GM12878 (cell line): ENCODE data around the gene UMAD1. TPM values are rescaled to one million over a fixed set of nuclear protein-coding genes. Genes with fewer than 3 reads are reported as not detected.

ENCODE experiments used
- ATAC-seq: fragments of 200-7000 bp; cut with Tn5 transposase; 3 replicates; pipeline ENCODE4 v1.9.1; 2020; ENCODE audit warnings: mild to moderate bottlenecking, moderate library complexity
- BruUV-seq: library from RNA; stranded (reverse); fragments of 400-500 nt; replicated peaks from 2 replicates; lab custom pipeline; 2021; lab: Mats Ljungman, UMichigan
- CTCF ChIA-PET: fragments of 300-600 bp; sonication (Branson Sonifier 250); formaldehyde crosslinking; extraction: SDS; loops from one replicate; lab custom pipeline; 2021; ENCODE audit warnings: inconsistent platforms; lab: Yijun Ruan, JAX
- POLR2A ChIA-PET: fragments of 350-600 bp; formaldehyde crosslinking; extraction: SDS; loops from one replicate; lab custom pipeline; 2021; ENCODE audit warnings: inconsistent platforms; lab: Charles Lee
- RAD21 ChIA-PET: fragments of 300-600 bp; sonication (Branson Sonifier 250); formaldehyde crosslinking; loops from one replicate; lab custom pipeline; 2023; ENCODE audit warnings: antibody characterized with exemption; ENCODE audit not compliant: unreplicated experiment; lab: Charles Lee
- SMC1A ChIA-PET: fragments of 300-600 bp; sonication (Branson Sonifier 250); formaldehyde crosslinking; loops from one replicate; lab custom pipeline; 2023; ENCODE audit not compliant: unreplicated experiment, uncharacterized antibody; lab: Charles Lee
- DNase-seq: peaks from one replicate; pipeline ENCODE4 v3.0.0-alpha.2; 2011; ENCODE audit warnings: low read depth, low spot score
- FAIRE-seq: peaks from 3 replicates; lab custom pipeline; 2011; peaks lifted over from hg19 to GRCh38; lab: Jason Lieb, UNC
- H2AFZ ChIP-seq: 2 replicates; pipeline ENCODE4 v1.6.0; 2011; ENCODE audit warnings: low read depth, low read length, control low read depth; ENCODE audit not compliant: control insufficient read depth
- H3K27ac ChIP-seq: 2 replicates; pipeline ENCODE4 v1.5.1; 2011; ENCODE audit warnings: control low read depth; ENCODE audit not compliant: control insufficient read depth, insufficient read depth
- H3K27me3 ChIP-seq, 2 experiments: replicated peaks in 1 of 2; 2 replicates each; pipeline versions ENCODE4 v1.6.0 to v1.6.1; 2011; ENCODE audit warnings: low read length in 1 of 2; ENCODE audit not compliant: control insufficient read depth in 2 of 2, insufficient read depth in 2 of 2
- H3K36me3 ChIP-seq, 2 experiments: 2 replicates each; pipeline ENCODE4 v1.5.1; 2011; ENCODE audit warnings: low read length in 1 of 2; ENCODE audit not compliant: control insufficient read depth in 2 of 2, insufficient read depth in 2 of 2
- H3K4me1 ChIP-seq: 2 replicates; pipeline ENCODE4 v1.6.1; 2011; ENCODE audit warnings: mild to moderate bottlenecking, low read length, moderate library complexity, mixed read lengths; ENCODE audit not compliant: control insufficient read depth, insufficient read depth
- H3K4me2 ChIP-seq: 2 replicates; pipeline ENCODE4 v1.6.0; 2011; ENCODE audit warnings: control low read depth; ENCODE audit not compliant: control insufficient read depth, insufficient read depth
- H3K4me3 ChIP-seq: fragments of 200-600 bp; sonication (generic); 2 replicates; pipeline ENCODE4 v1.5.1; 2016
- H3K79me2 ChIP-seq: 2 replicates; pipeline ENCODE4 v1.6.0; 2011; ENCODE audit warnings: low read length; ENCODE audit not compliant: control insufficient read depth, insufficient read depth
- H3K9ac ChIP-seq: 2 replicates; pipeline ENCODE4 v1.8.0; 2011; ENCODE audit warnings: low read length, control low read depth, mixed read lengths; ENCODE audit not compliant: control insufficient read depth, insufficient read depth
- H3K9me3 ChIP-seq: replicated peaks from 3 replicates; pipeline ENCODE4 v1.5.1; 2011; ENCODE audit warnings: mild to moderate bottlenecking, low read length; ENCODE audit not compliant: control insufficient read depth, insufficient read depth
- H4K20me1 ChIP-seq: 2 replicates; pipeline ENCODE4 v1.6.0; 2011; ENCODE audit not compliant: control insufficient read depth, insufficient read depth
- BCLAF1 ChIP-seq: fragments of 450-650 bp; IDR thresholded peaks from 2 replicates; pipeline ENCODE4 v1.6.1; 2017; ENCODE audit warnings: antibody characterized with exemption, mild to moderate bottlenecking, moderate library complexity
- CEBPB ChIP-seq, 2 experiments: fragments of 150-350 bp in 1 of 2; IDR thresholded peaks; 2 replicates each; pipeline ENCODE4 v1.6.1; 2012 to 2014; ENCODE audit warnings: low read depth in 2 of 2, low read length in 2 of 2, borderline replicate concordance in 1 of 2, inconsistent platforms in 1 of 2
- NR2C1 ChIP-seq: fragments of 450-650 bp; IDR thresholded peaks from 2 replicates; pipeline ENCODE4 v1.6.1; 2017; ENCODE audit warnings: antibody characterized with exemption, mild to moderate bottlenecking, moderate library complexity
- POLR2AphosphoS2 ChIP-seq: IDR thresholded peaks from 2 replicates; pipeline ENCODE4 v1.6.1; 2011; ENCODE audit warnings: low read depth, mild to moderate bottlenecking, low read length, improper control_type of control experiment, moderate library complexity
- ZNF592 ChIP-seq: fragments of 450-650 bp; IDR thresholded peaks from 2 replicates; pipeline ENCODE4 v1.6.1; 2017; ENCODE audit warnings: mild to moderate bottlenecking, moderate library complexity
- WGBS: methylation state at CpG from one replicate; pipeline ENCODE4 v1.1.6; 2016; ENCODE audit warnings: low lambda C conversion rate; ENCODE audit not compliant: insufficient replicate concordance, insufficient coverage; ENCODE audit errors: missing lambda C conversion rate; 5-methylcytosine and 5-hydroxymethylcytosine counted together
- in situ Hi-C: fragments of 300-500 bp; cut with MboI; formaldehyde crosslinking; loops from 9 replicates; pipeline ENCODE4 v1.14.3; 2018; ENCODE audit warnings: mixed read lengths
- intact Hi-C: fragments of 100-400 bp; cut with micrococcal nuclease; formaldehyde crosslinking; loops from one replicate; pipeline ENCODE4 v1.14.2; 2022; ENCODE audit not compliant: unreplicated experiment
- polyA plus RNA-seq, 11 experiments: library from polyadenylated mRNA; depleted of rRNA in 4 of 11; unstranded in 6 of 11; stranded (reverse) in 5 of 11; fragments of >200 nt; fragmentation: Nextera tagmentation in 4 of 11; fragmentation: Illumina TruSeq in 1 of 11; extraction: Ambion mirVana in 4 of 11; extraction: Trizol in 1 of 11; gene quantifications; 1 replicate in 1 of 11; 2 replicates in 10 of 11; pipeline versions ENCODE4 v1.2.1 to v1.2.3, GENCODE V29; 2011 to 2016; ENCODE audit warnings: inconsistent platforms in 2 of 11, missing spikeins in 2 of 11, low read depth in 1 of 11
- total RNA-seq, 4 experiments: library from RNA; depleted of rRNA in 3 of 4; stranded (reverse); fragments of >200 nt in 3 of 4; fragmentation: Illumina TruSeq in 1 of 4; extraction: Trizol in 1 of 4; gene quantifications; 2 replicates each; pipeline versions ENCODE4 v1.2.1 to v1.2.3, GENCODE V29; 2013 to 2021

Gene UMAD1
- total and polyA plus RNA-seq, 10 of the 15 experiments (the other 5 are each of a cell fraction or from before 2014, with no cell fraction given): 6.0 to 28.6 (median 9.3) TPM

GRCh38 chr7:7793921-7794320 is 153.4 kb downstream of the UMAD1 start:
- FAIRE-seq: no peak

More at GRCh38 chr7:7793921-7794320, 153.4 kb downstream of the UMAD1 start:
- H3K36me3 ChIP-seq: no peaks in the 10 kb centered on the region
- RAD21 ChIA-PET: interaction anchor here (1.5 to 1.6 kb wide), 2 partner anchors 27 to 112 kb away, joined by 4 to 7 read pairs; no protein-coding TSS in a partner anchor
- DNase-seq: no peak
- no peaks in the 10 kb centered on the region for H3K27me3 ChIP-seq
- peaks cover 10% of the 10 kb centered on the region for H3K4me1 ChIP-seq
- TF ChIP-seq BCLAF1 (no peak), ZNF592 (no peak), NR2C1 (no peak), POLR2AphosphoS2 (no peak), CEBPB (IDR thresholded peaks at IDR 0.05; ENCODE audit: borderline replicate concordance in 1 of 2, low read depth in 2 of 2, low read length in 2 of 2) (no peak)
- H3K27ac ChIP-seq: no peak overlapping the region
- WGBS: 47% methylated on average over 1 of the region's 1 CpG
- CTCF ChIA-PET: no interaction called here
- no peak overlapping the region for H3K4me3 ChIP-seq
- BruUV-seq: no TSS peak
- H3K4me2 ChIP-seq: no peak overlapping the region
- no peak overlapping the region for H3K9ac ChIP-seq
- in situ Hi-C loops (no loop called here), intact Hi-C loops (no loop called here)
- SMC1A ChIA-PET: interaction anchor here (1.2 to 1.6 kb wide), 3 partner anchors 10 to 112 kb away, joined by 3 read pairs; no protein-coding TSS in a partner anchor
- ATAC-seq: no peak
- POLR2A ChIA-PET: no interaction called here
- H2AFZ ChIP-seq: no peak overlapping the region
- no peaks in the 10 kb centered on the region for H4K20me1 ChIP-seq
- no peaks in the 10 kb centered on the region; the same call in 2 of the 3 replicates for H3K9me3 ChIP-seq
- H3K79me2 ChIP-seq: no peaks in the 10 kb centered on the region
